Hepatocyte (in vitro differentiated cells): ENCODE measurements around the gene NUMA1.

ENCODE experiments used
- EZH2 ChIP-seq: fragments of 200-600 bp; sonication (generic); IDR thresholded peaks from 2 replicates; pipeline ENCODE4 v1.6.1; 2016; ENCODE audit warnings: antibody characterized with exemption, mild to moderate bottlenecking, borderline replicate concordance
- EZH2phosphoT487 ChIP-seq: fragments of 200-600 bp; sonication (generic); IDR thresholded peaks from one replicate; pipeline ENCODE4 v1.6.1; 2018; ENCODE audit warnings: antibody characterized with exemption, mild to moderate bottlenecking, low read depth, moderate library complexity; ENCODE audit not compliant: unreplicated experiment, severe bottlenecking
- TF ChIP-seq, protein P1 (sequence below): fragments of 200-600 bp; sonication (generic); IDR thresholded peaks from 2 replicates; pipeline ENCODE4 v1.5.1; 2016; ENCODE audit warnings: antibody characterized with exemption, mild to moderate bottlenecking; ENCODE audit not compliant: poor library complexity

DNA sequence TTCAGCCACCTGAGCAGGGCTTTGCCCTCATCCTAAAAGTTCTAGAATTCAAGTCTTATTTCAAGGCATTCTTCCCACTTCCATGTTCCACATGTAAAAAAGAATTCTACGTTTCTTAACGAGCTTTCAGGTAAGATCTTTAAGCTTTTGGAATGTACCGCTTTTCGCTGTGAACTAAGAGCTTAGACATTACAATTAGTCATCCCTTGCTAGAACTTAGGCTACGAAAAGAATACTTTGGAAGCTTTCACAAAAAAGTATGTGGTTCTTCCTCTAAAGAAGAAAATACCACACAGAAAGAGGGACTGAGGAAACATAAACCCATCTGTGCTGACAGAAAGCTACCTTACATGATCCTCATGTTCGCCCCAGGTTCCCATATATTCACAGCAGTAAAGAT lies 1.9 kb downstream of the NUMA1 start:
- no peak for TF ChIP-seq EZH2
- TF ChIP-seq, protein P1, sequence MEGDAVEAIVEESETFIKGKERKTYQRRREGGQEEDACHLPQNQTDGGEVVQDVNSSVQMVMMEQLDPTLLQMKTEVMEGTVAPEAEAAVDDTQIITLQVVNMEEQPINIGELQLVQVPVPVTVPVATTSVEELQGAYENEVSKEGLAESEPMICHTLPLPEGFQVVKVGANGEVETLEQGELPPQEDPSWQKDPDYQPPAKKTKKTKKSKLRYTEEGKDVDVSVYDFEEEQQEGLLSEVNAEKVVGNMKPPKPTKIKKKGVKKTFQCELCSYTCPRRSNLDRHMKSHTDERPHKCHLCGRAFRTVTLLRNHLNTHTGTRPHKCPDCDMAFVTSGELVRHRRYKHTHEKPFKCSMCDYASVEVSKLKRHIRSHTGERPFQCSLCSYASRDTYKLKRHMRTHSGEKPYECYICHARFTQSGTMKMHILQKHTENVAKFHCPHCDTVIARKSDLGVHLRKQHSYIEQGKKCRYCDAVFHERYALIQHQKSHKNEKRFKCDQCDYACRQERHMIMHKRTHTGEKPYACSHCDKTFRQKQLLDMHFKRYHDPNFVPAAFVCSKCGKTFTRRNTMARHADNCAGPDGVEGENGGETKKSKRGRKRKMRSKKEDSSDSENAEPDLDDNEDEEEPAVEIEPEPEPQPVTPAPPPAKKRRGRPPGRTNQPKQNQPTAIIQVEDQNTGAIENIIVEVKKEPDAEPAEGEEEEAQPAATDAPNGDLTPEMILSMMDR, result no peak
- no peak for TF ChIP-seq EZH2phosphoT487
